ENCODE measurements around the gene MRPS18A. TPM values are rescaled to one million over a fixed set of nuclear protein-coding genes. Genes with fewer than 3 reads are reported as not detected.

MRPS18A gene
- total and polyA plus RNA-seq, 2 of the 13 experiments (the other 11 are each of a cell fraction or from before 2014, with no cell fraction given): 87.8 to 89.1 TPM

DNA sequence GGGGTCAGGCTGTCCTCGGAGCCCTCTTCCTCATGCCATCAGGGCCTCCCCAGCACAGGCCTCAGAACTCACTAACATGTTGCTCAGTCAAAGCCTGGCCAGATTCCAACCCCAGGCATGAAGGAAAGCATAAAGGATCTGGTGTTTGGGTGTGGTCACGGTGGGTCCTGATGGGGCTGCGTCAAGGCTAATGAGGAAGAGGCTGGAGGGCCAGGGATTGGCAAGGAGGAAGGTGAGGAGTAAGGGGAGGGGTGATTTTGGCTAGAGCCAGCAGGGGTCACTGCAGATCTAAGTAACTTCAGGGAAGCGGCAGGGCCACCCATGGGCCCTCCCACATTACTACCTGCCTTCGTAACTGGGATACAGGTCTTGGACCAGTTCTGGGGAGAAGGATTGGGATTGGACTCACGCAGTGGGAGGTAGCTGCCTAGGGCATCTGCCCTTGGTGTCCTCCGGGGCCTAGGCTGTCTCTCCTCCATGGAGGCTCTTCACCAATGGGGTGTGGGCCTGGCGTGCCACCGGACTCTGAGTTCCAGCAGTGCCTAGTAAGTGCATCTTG is 36.2 kb upstream of the MRPS18A start (continued):
- TF ChIP-seq, protein P1, sequence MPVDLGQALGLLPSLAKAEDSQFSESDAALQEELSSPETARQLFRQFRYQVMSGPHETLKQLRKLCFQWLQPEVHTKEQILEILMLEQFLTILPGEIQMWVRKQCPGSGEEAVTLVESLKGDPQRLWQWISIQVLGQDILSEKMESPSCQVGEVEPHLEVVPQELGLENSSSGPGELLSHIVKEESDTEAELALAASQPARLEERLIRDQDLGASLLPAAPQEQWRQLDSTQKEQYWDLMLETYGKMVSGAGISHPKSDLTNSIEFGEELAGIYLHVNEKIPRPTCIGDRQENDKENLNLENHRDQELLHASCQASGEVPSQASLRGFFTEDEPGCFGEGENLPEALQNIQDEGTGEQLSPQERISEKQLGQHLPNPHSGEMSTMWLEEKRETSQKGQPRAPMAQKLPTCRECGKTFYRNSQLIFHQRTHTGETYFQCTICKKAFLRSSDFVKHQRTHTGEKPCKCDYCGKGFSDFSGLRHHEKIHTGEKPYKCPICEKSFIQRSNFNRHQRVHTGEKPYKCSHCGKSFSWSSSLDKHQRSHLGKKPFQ (CRISPR knock-in tag; IDR thresholded peaks at IDR 0.05; ENCODE audit: insufficient replicate concordance): no peak
- TF ChIP-seq SMARCE1 (IDR thresholded peaks at IDR 0.05; ENCODE audit: borderline replicate concordance) (no peak), SMYD3 (CRISPR knock-in tag; IDR thresholded peaks at IDR 0.05) (no peak), PPARG (CRISPR knock-in tag; conservative IDR thresholded peaks at IDR 0.05) (peak; percentile 65), MBD4 (IDR thresholded peaks at IDR 0.05; ENCODE audit: borderline replicate concordance, low read length) (no peak), ZBTB7B (CRISPR knock-in tag; IDR thresholded peaks at IDR 0.05) (no peak), KDM2A (CRISPR knock-in tag; IDR thresholded peaks at IDR 0.05; ENCODE audit: borderline replicate concordance, low read depth) (peak; percentile 57; the same call in 1 of the 2 replicates), ZSCAN9 (CRISPR knock-in tag; IDR thresholded peaks at IDR 0.05; ENCODE audit: borderline replicate concordance) (peak; percentile 38; the same call in 1 of the 2 replicates)
- TF ChIP-seq, protein P2, sequence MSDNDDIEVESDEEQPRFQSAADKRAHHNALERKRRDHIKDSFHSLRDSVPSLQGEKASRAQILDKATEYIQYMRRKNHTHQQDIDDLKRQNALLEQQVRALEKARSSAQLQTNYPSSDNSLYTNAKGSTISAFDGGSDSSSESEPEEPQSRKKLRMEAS (IDR thresholded peaks at IDR 0.05): peak; percentile 22; the same call in 1 of the 2 replicates
- TF ChIP-seq, protein P3, sequence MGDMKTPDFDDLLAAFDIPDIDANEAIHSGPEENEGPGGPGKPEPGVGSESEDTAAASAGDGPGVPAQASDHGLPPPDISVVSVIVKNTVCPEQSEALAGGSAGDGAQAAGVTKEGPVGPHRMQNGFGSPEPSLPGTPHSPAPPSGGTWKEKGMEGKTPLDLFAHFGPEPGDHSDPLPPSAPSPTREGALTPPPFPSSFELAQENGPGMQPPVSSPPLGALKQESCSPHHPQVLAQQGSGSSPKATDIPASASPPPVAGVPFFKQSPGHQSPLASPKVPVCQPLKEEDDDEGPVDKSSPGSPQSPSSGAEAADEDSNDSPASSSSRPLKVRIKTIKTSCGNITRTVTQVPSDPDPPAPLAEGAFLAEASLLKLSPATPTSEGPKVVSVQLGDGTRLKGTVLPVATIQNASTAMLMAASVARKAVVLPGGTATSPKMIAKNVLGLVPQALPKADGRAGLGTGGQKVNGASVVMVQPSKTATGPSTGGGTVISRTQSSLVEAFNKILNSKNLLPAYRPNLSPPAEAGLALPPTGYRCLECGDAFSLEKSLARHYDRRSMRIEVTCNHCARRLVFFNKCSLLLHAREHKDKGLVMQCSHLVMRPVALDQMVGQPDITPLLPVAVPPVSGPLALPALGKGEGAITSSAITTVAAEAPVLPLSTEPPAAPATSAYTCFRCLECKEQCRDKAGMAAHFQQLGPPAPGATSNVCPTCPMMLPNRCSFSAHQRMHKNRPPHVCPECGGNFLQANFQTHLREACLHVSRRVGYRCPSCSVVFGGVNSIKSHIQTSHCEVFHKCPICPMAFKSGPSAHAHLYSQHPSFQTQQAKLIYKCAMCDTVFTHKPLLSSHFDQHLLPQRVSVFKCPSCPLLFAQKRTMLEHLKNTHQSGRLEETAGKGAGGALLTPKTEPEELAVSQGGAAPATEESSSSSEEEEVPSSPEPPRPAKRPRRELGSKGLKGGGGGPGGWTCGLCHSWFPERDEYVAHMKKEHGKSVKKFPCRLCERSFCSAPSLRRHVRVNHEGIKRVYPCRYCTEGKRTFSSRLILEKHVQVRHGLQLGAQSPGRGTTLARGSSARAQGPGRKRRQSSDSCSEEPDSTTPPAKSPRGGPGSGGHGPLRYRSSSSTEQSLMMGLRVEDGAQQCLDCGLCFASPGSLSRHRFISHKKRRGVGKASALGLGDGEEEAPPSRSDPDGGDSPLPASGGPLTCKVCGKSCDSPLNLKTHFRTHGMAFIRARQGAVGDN (CRISPR knock-in tag; IDR thresholded peaks at IDR 0.05): peak; percentile 58
- TF ChIP-seq, protein P4, sequence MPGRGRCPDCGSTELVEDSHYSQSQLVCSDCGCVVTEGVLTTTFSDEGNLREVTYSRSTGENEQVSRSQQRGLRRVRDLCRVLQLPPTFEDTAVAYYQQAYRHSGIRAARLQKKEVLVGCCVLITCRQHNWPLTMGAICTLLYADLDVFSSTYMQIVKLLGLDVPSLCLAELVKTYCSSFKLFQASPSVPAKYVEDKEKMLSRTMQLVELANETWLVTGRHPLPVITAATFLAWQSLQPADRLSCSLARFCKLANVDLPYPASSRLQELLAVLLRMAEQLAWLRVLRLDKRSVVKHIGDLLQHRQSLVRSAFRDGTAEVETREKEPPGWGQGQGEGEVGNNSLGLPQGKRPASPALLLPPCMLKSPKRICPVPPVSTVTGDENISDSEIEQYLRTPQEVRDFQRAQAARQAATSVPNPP (CRISPR knock-in tag; IDR thresholded peaks at IDR 0.05): no peak
- TF ChIP-seq, protein P5, sequence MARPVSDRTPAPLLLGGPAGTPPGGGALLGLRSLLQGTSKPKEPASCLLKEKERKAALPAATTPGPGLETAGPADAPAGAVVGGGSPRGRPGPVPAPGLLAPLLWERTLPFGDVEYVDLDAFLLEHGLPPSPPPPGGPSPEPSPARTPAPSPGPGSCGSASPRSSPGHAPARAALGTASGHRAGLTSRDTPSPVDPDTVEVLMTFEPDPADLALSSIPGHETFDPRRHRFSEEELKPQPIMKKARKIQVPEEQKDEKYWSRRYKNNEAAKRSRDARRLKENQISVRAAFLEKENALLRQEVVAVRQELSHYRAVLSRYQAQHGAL (CRISPR knock-in tag; IDR thresholded peaks at IDR 0.05; ENCODE audit: not compliant biosample characterization): no peak
- TF ChIP-seq, protein P6, sequence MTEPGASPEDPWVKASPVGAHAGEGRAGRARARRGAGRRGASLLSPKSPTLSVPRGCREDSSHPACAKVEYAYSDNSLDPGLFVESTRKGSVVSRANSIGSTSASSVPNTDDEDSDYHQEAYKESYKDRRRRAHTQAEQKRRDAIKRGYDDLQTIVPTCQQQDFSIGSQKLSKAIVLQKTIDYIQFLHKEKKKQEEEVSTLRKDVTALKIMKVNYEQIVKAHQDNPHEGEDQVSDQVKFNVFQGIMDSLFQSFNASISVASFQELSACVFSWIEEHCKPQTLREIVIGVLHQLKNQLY (CRISPR knock-in tag; IDR thresholded peaks at IDR 0.05): no peak
- TF ChIP-seq, protein P7, sequence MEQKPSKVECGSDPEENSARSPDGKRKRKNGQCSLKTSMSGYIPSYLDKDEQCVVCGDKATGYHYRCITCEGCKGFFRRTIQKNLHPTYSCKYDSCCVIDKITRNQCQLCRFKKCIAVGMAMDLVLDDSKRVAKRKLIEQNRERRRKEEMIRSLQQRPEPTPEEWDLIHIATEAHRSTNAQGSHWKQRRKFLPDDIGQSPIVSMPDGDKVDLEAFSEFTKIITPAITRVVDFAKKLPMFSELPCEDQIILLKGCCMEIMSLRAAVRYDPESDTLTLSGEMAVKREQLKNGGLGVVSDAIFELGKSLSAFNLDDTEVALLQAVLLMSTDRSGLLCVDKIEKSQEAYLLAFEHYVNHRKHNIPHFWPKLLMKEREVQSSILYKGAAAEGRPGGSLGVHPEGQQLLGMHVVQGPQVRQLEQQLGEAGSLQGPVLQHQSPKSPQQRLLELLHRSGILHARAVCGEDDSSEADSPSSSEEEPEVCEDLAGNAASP (CRISPR knock-in tag; IDR thresholded peaks at IDR 0.05; ENCODE audit: borderline replicate concordance): 0 out of 2 replicates have a peak, but pooled peaks have one; percentile 19

Data from HepG2 (cell line).